IPS-20b (cell line): ENCODE results near the gene DDIAS.
"Not testable (repeated sequence)": the region's sequence is repeated elsewhere in the genome, so short reads cannot be mapped to it uniquely, and the experiment has no call there.

Experiments
- H3K27ac ChIP-seq: one replicate; pipeline ENCODE4 v1.5.1; 2013; ENCODE audit warnings: low read length
- H3K27me3 ChIP-seq: 2 replicates; pipeline ENCODE4 v1.6.1; 2013; ENCODE audit warnings: mild to moderate bottlenecking, low read length, inconsistent platforms; ENCODE audit not compliant: insufficient read depth
- H3K36me3 ChIP-seq: 2 replicates; pipeline ENCODE4 v1.6.1; 2013; ENCODE audit warnings: low read depth, mild to moderate bottlenecking, inconsistent platforms, low read length, moderate library complexity; ENCODE audit not compliant: insufficient read depth
- H3K4me1 ChIP-seq: 2 replicates; pipeline ENCODE4 v1.6.1; 2013; ENCODE audit warnings: mild to moderate bottlenecking, control low read depth, inconsistent platforms, low read length, moderate library complexity; ENCODE audit not compliant: insufficient read depth
- H3K4me3 ChIP-seq: 2 replicates; pipeline ENCODE4 v1.5.1; 2013; ENCODE audit warnings: mild to moderate bottlenecking, low read length, inconsistent platforms
- H3K9ac ChIP-seq: 2 replicates; pipeline ENCODE4 v1.6.1; 2013; ENCODE audit warnings: low read depth, mild to moderate bottlenecking, inconsistent platforms, low read length, moderate library complexity
- H3K9me3 ChIP-seq: 2 replicates; pipeline ENCODE4 v1.6.1; 2013; ENCODE audit warnings: mild to moderate bottlenecking, low read depth, low read length, inconsistent platforms; ENCODE audit not compliant: insufficient read depth

DDIAS gene

GRCh38 chr11:82906236-82906635 lies 4.7 kb downstream of the DDIAS start:
- Histone ChIP-seq H3K4me3 (no peak overlapping the region), H3K27me3 (no peaks in the 10 kb centered on the region), H3K9me3 (peaks cover 4% of the 10 kb centered on the region; the same call in 1 of the 2 replicates), H3K9ac (no peak overlapping the region), H3K27ac (no peak overlapping the region), H3K36me3 (peaks cover 3% of the 10 kb centered on the region; the same call in 1 of the 2 replicates), H3K4me1 (peaks cover 29% of the 10 kb centered on the region)

DNA sequence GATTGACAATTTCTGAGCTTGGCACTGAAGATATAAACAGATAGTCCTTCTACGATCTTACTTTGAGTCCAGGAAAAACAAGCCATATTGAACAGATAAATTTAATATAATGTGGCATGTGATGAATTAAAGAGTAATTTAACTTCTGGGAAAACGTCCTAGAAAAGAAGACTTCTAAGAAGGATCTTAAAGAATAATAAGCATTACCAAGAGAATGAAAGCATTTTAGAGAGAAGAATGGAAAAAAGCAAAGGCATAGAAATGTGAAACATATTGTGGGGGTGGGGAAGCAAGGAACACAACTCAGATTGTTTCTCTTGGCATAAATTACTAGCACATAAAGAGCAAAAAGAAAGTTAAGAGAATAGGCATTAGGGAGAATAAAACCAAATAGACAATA lies 5.4 kb downstream of the DDIAS start:
- Histone ChIP-seq H3K9me3 (peaks cover 11% of the 10 kb centered on the region), H3K4me1 (peaks cover 29% of the 10 kb centered on the region), H3K27me3 (no peaks in the 10 kb centered on the region), H3K36me3 (peaks cover 10% of the 10 kb centered on the region), H3K27ac (no peak overlapping the region), H3K4me3 (no peak overlapping the region), H3K9ac (no peak overlapping the region)

GRCh38 chr11:82907371-82907770 lies 5.8 kb downstream of the DDIAS start:
- peaks cover 12% of the 10 kb centered on the region for H3K9me3 ChIP-seq
- H3K9ac ChIP-seq = no peak overlapping the region
- peaks cover 14% of the 10 kb centered on the region for H3K36me3 ChIP-seq
- no peak overlapping the region for H3K27ac ChIP-seq
- peaks cover 27% of the 10 kb centered on the region for H3K4me1 ChIP-seq
- H3K27me3 ChIP-seq = no peaks in the 10 kb centered on the region
- H3K4me3 ChIP-seq = no peak overlapping the region

DNA sequence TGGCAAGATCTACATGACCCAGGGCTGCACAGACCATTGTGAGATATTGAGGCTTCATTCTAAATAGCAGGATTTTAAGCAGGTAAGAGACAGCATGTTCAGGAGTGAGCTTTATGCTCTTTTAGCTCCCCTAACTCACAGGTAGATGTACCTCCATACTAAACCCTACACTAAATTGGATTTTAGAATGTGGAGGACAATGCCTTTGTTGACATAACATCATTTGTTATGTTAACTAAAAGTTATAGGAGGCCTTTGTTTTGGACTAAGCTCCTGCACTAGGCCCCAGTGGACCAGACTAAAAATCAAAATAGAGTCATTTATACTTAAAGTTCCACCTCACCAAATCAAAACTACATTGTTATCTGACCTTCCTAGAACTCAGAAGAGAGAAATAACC lies 6.8 kb downstream of the DDIAS start:
- Histone ChIP-seq H3K9ac (peak overlapping the region; percentile 32; the same call in 1 of the 2 replicates), H3K9me3 (peaks cover 12% of the 10 kb centered on the region), H3K4me3 (peak overlapping the region; percentile 24), H3K27me3 (no peaks in the 10 kb centered on the region), H3K36me3 (peaks cover 23% of the 10 kb centered on the region), H3K4me1 (peaks cover 26% of the 10 kb centered on the region), H3K27ac (no peak overlapping the region)

- Histone ChIP-seq H3K27me3 (no peaks in the 10 kb centered on the region), H3K9ac (peak overlapping the region; percentile 32; the same call in 1 of the 2 replicates), H3K4me3 (peak overlapping the region; percentile 24)
These were observed 7.6 kb downstream of the DDIAS start for GRCh38 chr11:82909015-82909640.

GRCh38 chr11:82919786-82920185 lies 18.2 kb downstream of the DDIAS start:
- not testable (repeated sequence) for H3K27me3 ChIP-seq, H3K27ac ChIP-seq, H3K9me3 ChIP-seq, H3K9ac ChIP-seq, H3K4me1 ChIP-seq, H3K4me3 ChIP-seq
- H3K36me3 ChIP-seq = peaks cover 52% of the 10 kb centered on the region

More at GRCh38 chr11:82909015-82909640, 7.6 kb downstream of the DDIAS start:
- Histone ChIP-seq H3K27ac (peak overlapping the region; percentile 72), H3K4me1 (peaks cover 26% of the 10 kb centered on the region), H3K9me3 (peaks cover 12% of the 10 kb centered on the region), H3K36me3 (peaks cover 31% of the 10 kb centered on the region)

DNA sequence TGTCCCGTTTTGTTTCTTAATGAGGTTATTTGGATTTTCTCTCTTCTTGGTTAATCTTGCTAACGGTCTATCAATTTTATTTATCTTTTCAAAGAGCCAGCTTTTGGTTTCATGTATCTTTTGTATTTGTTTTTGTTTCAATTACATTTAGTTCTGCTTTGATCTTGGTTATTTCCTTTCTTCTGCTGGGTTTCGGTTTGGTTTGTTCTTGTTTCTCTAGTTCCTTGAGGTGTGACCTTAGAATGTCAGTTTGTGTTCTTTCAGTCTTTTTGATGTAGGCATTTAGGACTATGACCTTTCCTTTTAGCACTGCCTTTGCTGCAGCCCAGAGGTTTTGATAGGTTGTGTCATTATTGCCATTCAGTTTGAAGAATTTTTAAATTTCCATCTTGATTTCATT lies 18.7 kb downstream of the DDIAS start:
- not testable (repeated sequence) for H3K27ac ChIP-seq, H3K4me3 ChIP-seq, H3K4me1 ChIP-seq, H3K9ac ChIP-seq, H3K9me3 ChIP-seq, H3K27me3 ChIP-seq
- H3K36me3 ChIP-seq = peaks cover 52% of the 10 kb centered on the region

- not testable (repeated sequence) for H3K9ac ChIP-seq, H3K4me1 ChIP-seq, H3K27ac ChIP-seq, H3K9me3 ChIP-seq, H3K4me3 ChIP-seq, H3K27me3 ChIP-seq
- peaks cover 33% of the 10 kb centered on the region for H3K36me3 ChIP-seq
These were observed 21.0 kb downstream of the DDIAS start for GRCh38 chr11:82922396-82923173.

- no peak overlapping the region for H3K4me3 ChIP-seq
- H3K4me1 ChIP-seq = no peaks in the 10 kb centered on the region
These were observed 23.1 kb downstream of the DDIAS start for GRCh38 chr11:82924522-82925224.

DNA sequence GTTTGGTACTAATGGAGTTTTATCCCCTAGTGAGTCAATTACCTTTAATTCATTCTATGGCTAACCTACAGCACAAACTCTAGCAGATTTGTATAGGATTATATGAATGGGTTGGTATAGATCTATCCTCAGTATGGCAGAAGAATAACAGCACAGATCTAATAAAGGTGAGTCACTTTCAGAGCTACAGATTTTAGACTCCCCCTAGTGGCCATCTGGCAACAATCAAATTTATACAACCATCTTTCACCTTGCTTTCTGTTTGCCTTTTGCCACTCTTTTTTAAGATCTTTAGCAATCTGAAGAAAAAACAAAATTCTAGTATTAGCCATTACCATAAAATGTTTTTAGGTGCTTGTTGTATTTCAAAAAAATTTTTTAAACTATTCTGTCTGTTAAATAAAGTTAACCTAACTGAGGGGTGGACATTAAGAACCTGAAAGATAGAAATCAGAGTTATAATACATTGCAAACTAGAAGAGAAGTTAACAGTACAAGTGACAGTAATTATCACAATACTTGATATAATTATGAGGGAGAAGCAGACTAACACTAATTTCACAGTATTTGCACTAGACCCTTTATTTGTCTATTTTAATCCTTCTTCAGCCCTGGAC lies 25.8 kb downstream of the DDIAS start:
- no peak overlapping the region for H3K4me3 ChIP-seq
- H3K4me1 ChIP-seq = no peaks in the 10 kb centered on the region

More at GRCh38 chr11:82924522-82925224, 23.1 kb downstream of the DDIAS start:
- no peak overlapping the region for H3K27ac ChIP-seq
- H3K9me3 ChIP-seq = no peaks in the 10 kb centered on the region
- H3K36me3 ChIP-seq = peaks cover 26% of the 10 kb centered on the region; the same call in 1 of the 2 replicates
- no peak overlapping the region for H3K9ac ChIP-seq
- H3K27me3 ChIP-seq = no peaks in the 10 kb centered on the region

DNA sequence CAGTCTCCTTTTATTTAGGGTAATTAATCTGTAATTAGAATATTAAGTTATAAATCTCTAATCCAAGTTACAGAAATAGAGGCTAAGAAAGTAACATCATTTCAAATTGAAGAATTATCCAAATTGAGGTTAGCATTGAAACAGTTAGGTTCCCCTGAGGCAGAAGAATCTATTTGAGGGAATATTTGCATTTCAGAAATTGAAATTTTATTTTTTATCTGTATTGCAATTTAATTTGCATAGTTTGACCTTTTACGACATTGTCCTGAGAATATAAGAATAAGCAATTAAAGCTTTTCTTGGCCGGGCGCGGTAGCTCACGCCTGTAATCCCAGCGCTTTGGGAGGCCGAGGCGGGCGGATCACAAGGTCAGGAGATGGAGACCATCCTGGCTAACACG lies 27.6 kb downstream of the DDIAS start:
- H3K9ac ChIP-seq = no peak overlapping the region
- peaks cover 58% of the 10 kb centered on the region for H3K36me3 ChIP-seq
- no peak overlapping the region for H3K27ac ChIP-seq
- no peaks in the 10 kb centered on the region for H3K9me3 ChIP-seq
- no peak overlapping the region for H3K4me3 ChIP-seq
- H3K27me3 ChIP-seq = no peaks in the 10 kb centered on the region
- H3K4me1 ChIP-seq = no peaks in the 10 kb centered on the region

More for the DNA sequence above, 25.8 kb downstream of the DDIAS start:
- H3K27me3 ChIP-seq = no peaks in the 10 kb centered on the region
- no peak overlapping the region for H3K27ac ChIP-seq
- H3K36me3 ChIP-seq = peaks cover 46% of the 10 kb centered on the region
- no peaks in the 10 kb centered on the region for H3K9me3 ChIP-seq
- no peak overlapping the region for H3K9ac ChIP-seq
